H1 (cell line): Measurements from ENCODE around the gene TFRC. TPM values are rescaled to one million over a fixed set of nuclear protein-coding genes. Genes with fewer than 3 reads are reported as not detected.

Source experiments
- CHD7 ChIP-seq: fragments of 300-600 bp; sonication (generic); IDR thresholded peaks from 2 replicates; pipeline ENCODE4 v1.7.1; 2012; ENCODE audit warnings: low read length, moderate library complexity, mild to moderate bottlenecking, inconsistent platforms; ENCODE audit not compliant: insufficient replicate concordance
- EGR1 ChIP-seq: IDR thresholded peaks from 2 replicates; pipeline ENCODE4 v1.6.1; 2011; ENCODE audit warnings: low read depth, low read length, borderline replicate concordance
- EZH2 ChIP-seq: fragments of 200-600 bp; sonication (generic); IDR thresholded peaks from 2 replicates; pipeline ENCODE4 v1.7.1; 2012; ENCODE audit warnings: low read depth, mild to moderate bottlenecking, moderate library complexity, low read length, inconsistent platforms; ENCODE audit not compliant: severe bottlenecking
- KDM5A ChIP-seq: fragments of 200-600 bp; IDR thresholded peaks from 2 replicates; pipeline ENCODE4 v1.7.1; 2012; ENCODE audit warnings: mild to moderate bottlenecking, low read length, inconsistent platforms, mixed read lengths
- RAD21 ChIP-seq, 2 experiments: IDR thresholded peaks in 1 of 2; conservative IDR thresholded peaks in 1 of 2; 2 replicates each; pipeline ENCODE4 v1.6.1; 2011; ENCODE audit warnings: low read depth in 2 of 2, low read length in 2 of 2, improper control_type of control experiment in 1 of 2, inconsistent platforms in 1 of 2, mild to moderate bottlenecking in 1 of 2, moderate library complexity in 1 of 2
- SP4 ChIP-seq: IDR thresholded peaks from 2 replicates; pipeline ENCODE4 v1.6.1; 2012; ENCODE audit warnings: low read length, inconsistent platforms
- TAF7 ChIP-seq: optimal IDR thresholded peaks from 2 replicates; pipeline ENCODE3; 2011; ENCODE audit warnings: low read depth, mild to moderate bottlenecking, inconsistent platforms, low read length, moderate library complexity, borderline replicate concordance
- polyA plus RNA-seq, 7 experiments: library from polyadenylated mRNA; depleted of rRNA in 3 of 7; stranded (reverse) in 5 of 7; unstranded in 2 of 7; fragments of >200 nt in 5 of 7; fragments of 200-250 nt in 2 of 7; gene quantifications; 1 replicate in 5 of 7; 2 replicates in 1 of 7; 4 replicates in 1 of 7; pipeline versions ENCODE4 v1.2.1 to v1.2.3, GENCODE V29; 2011 to 2013; ENCODE audit warnings: missing spikeins in 2 of 7, mixed read lengths in 2 of 7
- total RNA-seq: library from RNA; stranded (reverse); fragmentation: NEBNext Ultra II Directional; extraction: Animal tissue kit (Norgen Biotek cat#: 25700); gene quantifications from 2 replicates; pipeline ENCODE4 v1.2.1, GENCODE V29; 2021

Gene TFRC
- total and polyA plus RNA-seq, 2 of the 8 experiments (the other 6 are each of a cell fraction or from before 2014, with no cell fraction given): 67.3 to 161 TPM

GRCh38 chr3:196081834-196082618, at the start of gene TFRC (continued):
- TF ChIP-seq EGR1 (peak; percentile 68; the same call in 1 of the 2 replicates), KDM5A (no peak), EZH2 (no peak), TAF7 (peak; percentile 95), SP4 (peak; percentile 47; the same call in 1 of the 2 replicates), RAD21 (IDR thresholded peaks at IDR 0.05 in 1 of 2, conservative IDR thresholded peaks at IDR 0.05 in 1 of 2; ENCODE audit: low read depth in 2 of 2, low read length in 2 of 2) (no peak), CHD7 (no peak)
